VCaP (cell line): Measurements from ENCODE around the gene GRIN2A.

Source experiments
- H3K27ac ChIP-seq: fragments of 450-650 bp; 2 replicates; pipeline ENCODE4 v1.5.1; 2017
- CTCF ChIP-seq: fragments of 450-650 bp; conservative IDR thresholded peaks from 2 replicates; pipeline ENCODE4 v1.5.1; 2017; ENCODE audit warnings: mild to moderate bottlenecking, moderate library complexity

Gene GRIN2A

GRCh38 chr16:10087151-10087550 is 95.1 kb downstream of the GRIN2A start:
- no peak overlapping the region for H3K27ac ChIP-seq
- TF ChIP-seq CTCF, result no peak

GRCh38 chr16:10086620-10087019 is 95.6 kb downstream of the GRIN2A start:
- no peak for TF ChIP-seq CTCF
- H3K27ac ChIP-seq, result no peak overlapping the region

DNA sequence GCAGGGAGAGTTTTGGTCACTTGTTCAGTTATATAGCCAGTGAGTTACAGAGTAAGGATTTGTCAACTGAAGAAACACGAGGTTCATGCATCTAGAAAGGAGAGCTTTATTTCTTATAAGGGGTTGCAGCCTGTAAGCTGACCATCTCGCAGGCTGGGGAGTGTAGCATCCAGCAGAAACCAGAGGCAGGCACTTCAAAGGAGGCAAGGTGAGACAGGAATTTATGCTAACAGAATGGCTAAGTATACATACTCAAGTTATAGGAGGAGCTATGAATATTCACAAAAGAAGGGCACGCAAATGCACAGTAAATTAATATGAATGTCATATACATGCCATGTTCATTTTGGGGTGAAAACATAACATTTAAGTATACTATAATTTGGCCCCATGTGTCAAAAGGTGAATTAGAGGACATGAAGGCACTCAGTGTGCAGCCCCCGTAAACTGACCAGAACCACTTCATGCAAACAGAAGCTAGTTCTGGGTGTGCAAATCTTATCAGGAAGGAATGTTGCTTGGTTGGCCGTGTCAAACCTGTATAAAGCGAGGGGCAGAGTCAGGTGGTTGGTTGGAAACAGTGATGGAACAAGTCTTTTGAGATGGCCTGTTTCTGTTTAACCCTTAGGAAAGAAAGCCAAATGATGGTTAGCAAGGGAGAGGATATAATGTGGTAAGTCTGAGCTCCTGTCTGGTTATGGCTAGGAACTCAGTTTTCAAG is 97.0 kb downstream of the GRIN2A start:
- no peak overlapping the region for H3K27ac ChIP-seq
- TF ChIP-seq CTCF, result no peak

DNA sequence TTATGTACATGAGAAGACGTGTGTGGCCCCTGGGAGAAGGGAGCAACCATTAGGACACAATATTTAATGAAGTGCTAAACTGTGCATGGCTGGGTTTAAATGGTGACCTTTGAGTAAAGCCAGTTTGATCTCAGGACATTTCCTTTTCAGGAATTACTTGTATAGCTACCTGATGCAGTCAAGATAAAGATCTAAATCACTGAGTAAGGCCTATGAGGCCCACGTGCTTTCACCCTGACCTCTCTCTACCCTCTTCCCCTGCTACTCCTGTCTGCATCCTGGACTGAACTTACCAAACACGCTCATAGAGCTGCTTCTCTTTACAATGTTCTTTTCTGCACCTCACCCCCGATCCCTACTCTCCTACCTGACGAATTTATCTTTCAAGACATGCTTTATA is 98.9 kb downstream of the GRIN2A start:
- no peak for TF ChIP-seq CTCF
- no peak overlapping the region for H3K27ac ChIP-seq

DNA sequence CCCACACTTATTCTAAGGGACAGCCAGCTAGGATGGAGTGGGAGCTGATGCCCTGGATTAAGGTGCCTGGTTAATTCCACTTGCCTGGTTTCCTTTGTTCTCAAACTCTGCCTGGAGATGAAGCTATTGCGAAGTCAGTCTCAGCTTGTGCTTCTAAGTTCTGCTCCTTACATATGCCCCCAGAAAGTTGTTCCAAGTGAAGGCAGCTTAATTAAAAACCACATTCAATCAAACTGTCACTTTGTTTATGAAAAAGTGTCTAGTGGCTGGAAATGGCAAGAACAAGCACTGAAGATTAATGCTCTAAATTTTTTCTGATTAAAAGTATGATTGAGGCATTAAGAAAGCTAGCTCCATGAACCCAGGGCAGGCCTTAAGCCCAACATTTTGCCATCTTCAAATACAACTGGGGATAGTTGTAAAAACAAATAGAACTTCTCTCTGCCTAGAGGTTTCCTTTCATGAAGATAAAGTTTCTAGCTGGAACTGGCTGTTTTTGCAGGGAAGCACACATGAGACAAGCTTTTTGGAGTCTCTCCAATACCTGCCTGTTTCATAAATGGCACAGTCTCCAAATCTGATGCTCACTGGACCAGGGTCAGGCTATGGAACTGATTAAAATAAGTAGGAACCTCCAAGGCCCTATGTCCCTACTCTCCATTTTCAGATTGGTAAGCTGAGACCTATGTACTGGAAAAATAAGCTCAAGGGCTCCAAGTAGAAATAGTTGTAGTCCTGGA is 100.9 kb downstream of the GRIN2A start:
- H3K27ac ChIP-seq, result peak overlapping the region; percentile 74
- no peak for TF ChIP-seq CTCF

GRCh38 chr16:10080051-10080772 is 102.0 kb downstream of the GRIN2A start:
- H3K27ac ChIP-seq, result peak overlapping the region; percentile 74
- TF ChIP-seq CTCF, result no peak

- H3K27ac ChIP-seq, result peak overlapping the region; percentile 74; the same call in 1 of the 2 replicates
- TF ChIP-seq CTCF, result no peak
These were observed 103.7 kb downstream of the GRIN2A start for GRCh38 chr16:10078541-10078949.
